Measurements from ENCODE around the gene HRH2. TPM values are rescaled to one million over a fixed set of nuclear protein-coding genes. Genes with fewer than 3 reads are reported as not detected.

The HRH2 gene
- total RNA-seq, 1 experiment from 2014 or later = not detected

DNA sequence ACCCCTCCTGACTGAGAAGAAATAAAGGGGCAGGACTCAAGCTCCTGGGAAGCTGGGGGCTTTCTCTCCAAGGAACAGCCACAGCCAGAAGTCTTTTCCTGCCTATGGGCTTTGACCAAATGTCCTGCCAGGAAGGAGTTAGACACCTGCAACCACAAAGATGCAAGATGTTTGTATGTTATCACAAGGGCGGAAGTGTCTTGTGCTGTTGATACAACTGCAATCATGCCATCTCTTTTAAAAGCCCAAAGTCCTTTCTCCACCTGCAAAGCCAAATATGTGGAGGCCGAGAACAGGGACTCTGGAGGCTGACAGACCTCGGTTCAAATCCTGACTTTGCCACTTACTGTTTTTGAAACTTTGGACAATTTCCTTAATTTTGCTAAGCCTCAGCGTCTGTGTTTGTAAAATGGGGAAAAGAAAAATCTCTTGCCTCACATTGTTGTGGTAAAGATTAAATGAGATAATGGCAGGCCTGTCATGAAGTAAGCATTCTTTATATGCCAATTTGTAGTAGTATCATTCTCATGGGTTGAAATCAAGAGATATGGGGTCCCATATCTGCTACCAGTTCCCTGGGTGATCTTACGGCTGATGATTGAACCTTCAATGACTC is 17.0 kb downstream of the HRH2 start:
- H3K9me3 ChIP-seq (replicated peaks) = no peaks in the 10 kb centered on the region
- H3K4me3 ChIP-seq = no peak overlapping the region
- H3K36me3 ChIP-seq = no peaks in the 10 kb centered on the region
- H3K4me1 ChIP-seq (replicated peaks) = no peaks in the 10 kb centered on the region
- no peak for DNase-seq (ENCODE audit: low read depth in 1 of 2, low spot score in 2 of 2)
- H3K27me3 ChIP-seq (replicated peaks) = no peaks in the 10 kb centered on the region; the same call in 1 of the 2 replicates
- H3K27ac ChIP-seq = no peak overlapping the region

DNA sequence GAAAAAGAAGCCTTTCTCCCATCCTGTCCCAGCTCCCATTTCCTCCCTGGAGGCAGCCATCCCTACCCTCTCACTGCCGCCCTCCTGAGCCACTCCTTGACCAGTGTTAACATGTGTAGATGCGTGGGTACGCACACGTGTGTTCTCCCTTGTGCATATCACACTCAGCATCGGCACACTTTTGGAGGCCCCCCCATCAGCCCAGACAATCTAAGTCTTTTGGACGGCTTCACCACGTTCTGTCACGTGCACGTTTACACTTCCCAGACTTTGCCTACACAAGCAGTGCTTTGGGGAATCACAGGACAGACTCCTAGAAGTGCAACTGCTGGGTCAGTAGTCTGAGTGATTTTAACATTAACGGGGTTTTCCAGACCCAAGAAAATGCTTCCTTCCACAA is 18.0 kb downstream of the HRH2 start:
- no peak for DNase-seq (ENCODE audit: low read depth in 1 of 2, low spot score in 2 of 2)
- H3K36me3 ChIP-seq = no peaks in the 10 kb centered on the region
- H3K27me3 ChIP-seq (replicated peaks) = no peaks in the 10 kb centered on the region; the same call in 1 of the 2 replicates
- no peak overlapping the region for H3K27ac ChIP-seq
- no peaks in the 10 kb centered on the region for H3K4me1 ChIP-seq (replicated peaks)
- no peak overlapping the region for H3K4me3 ChIP-seq
- H3K9me3 ChIP-seq (replicated peaks) = no peaks in the 10 kb centered on the region

DNA sequence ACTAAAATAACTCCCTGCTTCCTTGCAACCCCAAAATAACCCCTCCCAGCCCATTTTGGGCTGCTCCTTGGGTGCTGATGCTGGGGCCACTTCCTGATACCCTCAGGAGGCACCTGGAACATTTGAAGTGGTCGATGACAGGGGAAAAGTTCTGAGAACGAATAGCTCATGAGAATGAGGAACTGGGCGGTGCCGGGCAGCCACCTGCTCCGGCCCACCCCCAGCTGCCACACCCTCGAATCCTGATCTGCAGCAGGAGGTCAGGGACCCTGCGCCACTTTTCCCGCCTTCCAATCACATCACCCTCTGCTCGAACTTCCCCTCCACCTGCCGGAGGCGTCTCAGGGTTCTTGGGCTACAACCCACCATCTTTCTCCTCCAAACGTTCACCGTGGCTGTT is 19.7 kb downstream of the HRH2 start:
- no peaks in the 10 kb centered on the region for H3K36me3 ChIP-seq
- H3K27me3 ChIP-seq (replicated peaks) = peaks cover 4% of the 10 kb centered on the region; the same call in 1 of the 2 replicates
- H3K4me1 ChIP-seq (replicated peaks) = no peaks in the 10 kb centered on the region
- DNase-seq (ENCODE audit: low read depth in 1 of 2, low spot score in 2 of 2) = no peak
- H3K27ac ChIP-seq = no peak overlapping the region
- H3K9me3 ChIP-seq (replicated peaks) = no peaks in the 10 kb centered on the region
- H3K4me3 ChIP-seq = no peak overlapping the region

DNA sequence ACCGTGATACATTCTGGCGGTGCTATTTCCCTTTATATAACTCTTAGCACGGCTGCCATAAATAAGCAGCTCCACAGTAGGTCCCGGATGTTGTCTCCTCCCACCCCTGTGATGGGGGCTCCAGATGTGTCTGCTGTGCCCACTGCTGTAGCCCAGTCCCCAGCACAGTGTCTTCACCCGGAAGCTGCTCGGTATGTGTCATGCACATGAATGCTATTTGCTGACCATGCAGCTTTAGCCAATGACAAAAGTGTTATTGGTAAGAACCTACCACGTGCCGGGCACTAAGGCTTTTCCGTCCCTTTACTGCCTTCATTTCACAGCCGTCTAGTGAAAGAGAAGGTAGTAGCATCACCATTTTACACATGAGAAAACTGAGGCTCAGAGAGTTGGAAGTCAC is 20.2 kb downstream of the HRH2 start:
- no peak overlapping the region for H3K4me3 ChIP-seq
- H3K27me3 ChIP-seq (replicated peaks) = peaks cover 4% of the 10 kb centered on the region; the same call in 1 of the 2 replicates
- H3K4me1 ChIP-seq (replicated peaks) = no peaks in the 10 kb centered on the region
- H3K27ac ChIP-seq = no peak overlapping the region
- no peaks in the 10 kb centered on the region for H3K36me3 ChIP-seq
- no peak for DNase-seq (ENCODE audit: low read depth in 1 of 2, low spot score in 2 of 2)
- no peaks in the 10 kb centered on the region for H3K9me3 ChIP-seq (replicated peaks)

DNA sequence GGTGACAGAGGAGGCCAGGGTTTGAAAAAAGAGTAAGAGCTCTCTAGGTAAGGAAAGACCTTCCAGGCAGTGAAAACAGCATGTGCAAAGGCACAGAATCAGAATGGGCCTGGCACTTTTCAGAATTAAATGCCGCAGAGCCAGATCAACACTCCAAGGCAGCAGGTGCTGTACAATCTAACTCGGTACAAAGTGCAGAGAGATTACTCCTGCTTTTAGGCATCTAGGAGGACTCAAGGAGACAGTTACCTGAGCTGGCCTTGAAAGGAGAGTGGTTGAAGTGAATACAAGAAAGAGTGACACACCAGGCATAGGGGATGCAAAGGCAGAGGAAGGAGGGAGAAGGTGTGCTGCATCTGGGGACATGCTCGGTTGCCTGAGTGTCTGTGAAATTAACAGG is 21.5 kb downstream of the HRH2 start:
- no peak for DNase-seq (ENCODE audit: low read depth in 1 of 2, low spot score in 2 of 2)
- Histone ChIP-seq H3K36me3 (no peaks in the 10 kb centered on the region), H3K9me3 (replicated peaks) (no peaks in the 10 kb centered on the region), H3K4me3 (no peak overlapping the region), H3K27ac (no peak overlapping the region), H3K4me1 (replicated peaks) (no peaks in the 10 kb centered on the region), H3K27me3 (replicated peaks) (peaks cover 4% of the 10 kb centered on the region; the same call in 1 of the 2 replicates)

DNA sequence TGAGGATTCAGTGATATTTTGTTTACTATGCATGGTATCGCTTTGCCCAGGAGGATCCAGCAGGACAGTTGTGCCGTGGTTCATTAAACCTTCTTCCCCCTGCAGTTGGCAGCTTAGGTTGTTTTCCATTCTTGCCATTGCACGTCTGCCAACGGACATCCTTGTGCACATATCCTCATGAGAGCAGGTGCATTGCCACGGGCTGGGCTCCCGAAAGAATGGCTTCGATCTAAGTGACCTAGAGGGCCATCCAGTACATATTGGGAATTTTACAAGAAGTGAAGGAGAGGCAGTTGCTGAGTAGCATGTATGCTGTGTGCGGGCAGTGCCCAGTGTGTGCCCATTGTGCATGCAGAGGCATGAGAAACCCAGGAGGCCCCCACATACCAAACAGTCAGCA is 22.1 kb downstream of the HRH2 start:
- no peaks in the 10 kb centered on the region for H3K36me3 ChIP-seq
- no peak overlapping the region for H3K4me3 ChIP-seq
- H3K9me3 ChIP-seq (replicated peaks) = no peaks in the 10 kb centered on the region
- peaks cover 4% of the 10 kb centered on the region; the same call in 1 of the 2 replicates for H3K27me3 ChIP-seq (replicated peaks)
- no peak overlapping the region for H3K27ac ChIP-seq
- no peaks in the 10 kb centered on the region for H3K4me1 ChIP-seq (replicated peaks)
- DNase-seq (ENCODE audit: low read depth in 1 of 2, low spot score in 2 of 2) = no peak

DNA sequence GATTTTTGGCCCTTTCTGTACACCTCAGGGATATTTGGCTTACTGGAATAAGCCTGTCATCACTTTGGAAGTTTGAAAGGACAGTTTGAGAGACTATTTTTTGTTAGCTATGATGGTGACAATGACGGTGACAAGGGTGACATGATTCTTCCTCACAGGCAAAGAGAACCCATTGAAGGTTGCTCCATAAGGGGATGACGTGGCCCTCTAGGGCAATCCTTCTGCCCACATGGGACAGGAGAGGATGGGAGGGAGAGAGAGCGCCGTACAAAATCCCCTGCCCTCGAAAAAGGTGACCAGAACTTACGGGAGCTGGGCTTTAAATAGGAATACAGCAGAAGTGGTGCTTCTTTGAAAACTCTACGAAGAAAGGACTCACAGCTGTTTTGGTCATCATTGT is 22.6 kb downstream of the HRH2 start:
- H3K27me3 ChIP-seq (replicated peaks) = peaks cover 4% of the 10 kb centered on the region; the same call in 1 of the 2 replicates
- no peak overlapping the region for H3K4me3 ChIP-seq

DNA sequence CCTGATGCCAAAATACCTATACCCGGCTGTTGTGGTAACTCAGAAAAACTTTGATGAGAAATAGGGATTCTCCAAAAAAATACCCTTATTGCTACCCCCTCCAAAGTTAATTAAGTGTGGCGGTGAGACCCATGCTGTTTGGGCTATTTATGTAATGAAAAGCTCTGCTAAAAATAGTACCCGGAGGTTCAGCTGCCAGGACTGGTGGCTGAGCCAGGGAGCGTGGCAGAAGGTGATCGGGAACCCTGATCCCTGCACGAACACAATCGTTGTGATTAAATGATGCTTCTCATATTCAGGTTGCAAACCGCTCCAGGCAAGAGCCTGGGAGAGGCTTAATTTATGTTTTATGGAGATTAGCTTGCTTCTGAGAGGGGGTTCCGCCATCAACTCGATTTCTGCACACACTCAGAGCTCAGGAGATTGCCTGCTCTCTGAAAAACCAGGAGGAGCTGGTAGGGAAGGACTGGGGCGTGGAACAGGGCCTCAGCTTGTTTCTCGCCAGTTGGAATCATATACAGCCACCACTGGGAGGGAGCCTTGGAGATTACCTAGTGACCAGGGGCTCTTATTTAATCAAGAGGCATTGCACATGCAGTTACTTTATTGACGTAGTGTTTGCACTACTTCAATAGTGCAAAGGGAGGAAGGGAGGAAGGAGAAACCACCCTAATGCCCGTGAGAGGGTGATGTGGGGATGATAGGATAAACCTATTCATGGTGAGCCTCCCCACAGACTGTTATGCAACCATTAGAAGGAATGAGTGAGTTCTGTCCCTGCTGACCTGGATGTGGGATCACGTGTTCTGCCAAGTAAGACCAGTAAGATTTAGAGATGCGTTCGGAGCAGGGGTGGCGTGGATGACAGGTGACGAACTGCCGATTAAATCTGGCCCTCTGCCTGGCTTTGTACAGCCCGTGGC is 23.4 kb downstream of the HRH2 start:
- DNase-seq (ENCODE audit: low read depth in 1 of 2, low spot score in 2 of 2) = no peak
- Histone ChIP-seq H3K27me3 (replicated peaks) (peaks cover 4% of the 10 kb centered on the region; the same call in 1 of the 2 replicates), H3K4me3 (no peak overlapping the region), H3K4me1 (replicated peaks) (no peaks in the 10 kb centered on the region), H3K36me3 (no peaks in the 10 kb centered on the region), H3K27ac (no peak overlapping the region), H3K9me3 (replicated peaks) (no peaks in the 10 kb centered on the region)

More for the DNA sequence above, 22.6 kb downstream of the HRH2 start:
- no peaks in the 10 kb centered on the region for H3K4me1 ChIP-seq (replicated peaks)
- no peak overlapping the region for H3K27ac ChIP-seq
- no peaks in the 10 kb centered on the region for H3K9me3 ChIP-seq (replicated peaks)
- no peak for DNase-seq (ENCODE audit: low read depth in 1 of 2, low spot score in 2 of 2)
- H3K36me3 ChIP-seq = no peaks in the 10 kb centered on the region

DNA sequence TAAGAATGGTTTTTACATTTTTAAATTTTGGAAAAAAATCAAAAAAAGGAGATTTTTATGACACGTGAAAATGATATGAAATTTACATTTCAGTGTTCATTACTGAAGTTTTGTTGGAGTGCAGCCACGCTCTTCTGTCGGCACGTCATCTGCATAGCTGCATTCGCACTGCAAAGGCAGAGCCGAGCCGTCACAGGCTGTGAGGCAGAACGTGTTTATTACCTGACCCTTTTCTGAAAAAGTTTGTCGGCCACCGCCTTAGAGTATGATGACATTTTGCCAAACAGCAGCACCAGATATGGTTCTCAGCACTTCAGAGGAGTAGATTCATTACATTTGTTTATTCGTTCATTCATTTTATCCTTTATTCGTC is 24.1 kb downstream of the HRH2 start:
- H3K4me1 ChIP-seq (replicated peaks) = no peaks in the 10 kb centered on the region
- no peaks in the 10 kb centered on the region for H3K36me3 ChIP-seq
- H3K4me3 ChIP-seq = no peak overlapping the region
- no peak for DNase-seq (ENCODE audit: low read depth in 1 of 2, low spot score in 2 of 2)
- H3K9me3 ChIP-seq (replicated peaks) = no peaks in the 10 kb centered on the region
- no peak overlapping the region for H3K27ac ChIP-seq
- peaks cover 4% of the 10 kb centered on the region; the same call in 1 of the 2 replicates for H3K27me3 ChIP-seq (replicated peaks)

DNA sequence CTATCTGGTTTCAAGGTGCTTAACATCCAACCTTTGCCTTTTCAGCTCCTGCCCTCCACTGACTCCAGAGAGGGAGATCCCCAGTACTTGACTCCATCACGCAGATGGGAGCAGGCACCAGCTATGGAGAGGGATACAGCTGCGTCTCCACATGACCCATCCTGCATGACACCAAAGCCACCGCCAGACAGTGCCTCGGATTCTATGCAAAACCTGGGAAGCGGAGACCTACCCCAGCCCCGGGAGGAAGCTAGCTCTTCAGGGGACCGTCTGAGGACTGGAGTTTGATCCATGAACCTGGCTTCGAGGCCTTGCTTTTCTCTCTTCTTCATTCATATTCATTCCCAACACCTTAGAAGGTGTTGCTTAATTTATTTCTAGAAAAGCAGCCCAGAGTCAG is 24.8 kb downstream of the HRH2 start:
- H3K4me1 ChIP-seq (replicated peaks) = no peaks in the 10 kb centered on the region
- peaks cover 4% of the 10 kb centered on the region; the same call in 1 of the 2 replicates for H3K27me3 ChIP-seq (replicated peaks)
- no peaks in the 10 kb centered on the region for H3K9me3 ChIP-seq (replicated peaks)
- H3K4me3 ChIP-seq = no peak overlapping the region
- H3K36me3 ChIP-seq = no peaks in the 10 kb centered on the region
- DNase-seq (ENCODE audit: low read depth in 1 of 2, low spot score in 2 of 2) = no peak
- H3K27ac ChIP-seq = no peak overlapping the region

DNA sequence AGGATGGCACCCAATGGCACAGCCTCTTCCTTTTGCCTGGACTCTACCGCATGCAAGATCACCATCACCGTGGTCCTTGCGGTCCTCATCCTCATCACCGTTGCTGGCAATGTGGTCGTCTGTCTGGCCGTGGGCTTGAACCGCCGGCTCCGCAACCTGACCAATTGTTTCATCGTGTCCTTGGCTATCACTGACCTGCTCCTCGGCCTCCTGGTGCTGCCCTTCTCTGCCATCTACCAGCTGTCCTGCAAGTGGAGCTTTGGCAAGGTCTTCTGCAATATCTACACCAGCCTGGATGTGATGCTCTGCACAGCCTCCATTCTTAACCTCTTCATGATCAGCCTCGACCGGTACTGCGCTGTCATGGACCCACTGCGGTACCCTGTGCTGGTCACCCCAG is 25.4 kb downstream of the HRH2 start:
- no peak for DNase-seq (ENCODE audit: low read depth in 1 of 2, low spot score in 2 of 2)
- Histone ChIP-seq H3K27me3 (replicated peaks) (peaks cover 4% of the 10 kb centered on the region; the same call in 1 of the 2 replicates), H3K27ac (no peak overlapping the region)

DNA sequence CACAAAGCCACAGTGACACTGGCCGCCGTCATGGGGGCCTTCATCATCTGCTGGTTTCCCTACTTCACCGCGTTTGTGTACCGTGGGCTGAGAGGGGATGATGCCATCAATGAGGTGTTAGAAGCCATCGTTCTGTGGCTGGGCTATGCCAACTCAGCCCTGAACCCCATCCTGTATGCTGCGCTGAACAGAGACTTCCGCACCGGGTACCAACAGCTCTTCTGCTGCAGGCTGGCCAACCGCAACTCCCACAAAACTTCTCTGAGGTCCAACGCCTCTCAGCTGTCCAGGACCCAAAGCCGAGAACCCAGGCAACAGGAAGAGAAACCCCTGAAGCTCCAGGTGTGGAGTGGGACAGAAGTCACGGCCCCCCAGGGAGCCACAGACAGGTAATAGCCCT is 26.1 kb downstream of the HRH2 start:
- Histone ChIP-seq H3K4me3 (no peak overlapping the region), H3K36me3 (no peaks in the 10 kb centered on the region), H3K27ac (no peak overlapping the region), H3K4me1 (replicated peaks) (no peaks in the 10 kb centered on the region), H3K27me3 (replicated peaks) (peaks cover 7% of the 10 kb centered on the region; the same call in 1 of the 2 replicates), H3K9me3 (replicated peaks) (no peaks in the 10 kb centered on the region)
- no peak for DNase-seq (ENCODE audit: low read depth in 1 of 2, low spot score in 2 of 2)

More for the DNA sequence above, 25.4 kb downstream of the HRH2 start:
- no peaks in the 10 kb centered on the region for H3K9me3 ChIP-seq (replicated peaks)
- no peaks in the 10 kb centered on the region for H3K36me3 ChIP-seq
- no peak overlapping the region for H3K4me3 ChIP-seq
- no peaks in the 10 kb centered on the region for H3K4me1 ChIP-seq (replicated peaks)

DNA sequence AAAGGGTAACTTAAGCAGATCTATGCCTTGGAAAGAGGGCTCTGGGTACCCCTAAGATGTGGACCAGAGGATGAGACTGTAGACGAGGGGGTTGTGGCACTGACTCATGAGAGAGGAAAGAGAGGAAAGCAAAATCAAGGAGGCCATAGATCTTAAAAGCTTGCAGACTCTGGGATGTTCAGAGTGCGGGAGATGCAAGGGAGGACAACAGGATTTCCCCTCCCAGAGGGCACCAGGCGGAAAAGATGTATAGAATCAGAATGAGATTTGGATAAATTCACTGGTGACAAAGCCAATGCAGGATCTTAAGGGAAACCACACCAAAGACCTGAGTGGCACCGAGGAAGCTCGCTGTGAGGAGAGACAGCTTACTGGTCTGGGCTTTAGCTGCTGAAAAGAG is 27.1 kb downstream of the HRH2 start:
- no peaks in the 10 kb centered on the region; the same call in 1 of the 2 replicates for H3K9me3 ChIP-seq (replicated peaks)
- H3K27me3 ChIP-seq (replicated peaks) = peaks cover 10% of the 10 kb centered on the region
- DNase-seq (ENCODE audit: low read depth in 1 of 2, low spot score in 2 of 2) = no peak
- no peak overlapping the region for H3K27ac ChIP-seq
- H3K4me1 ChIP-seq (replicated peaks) = no peaks in the 10 kb centered on the region
- no peaks in the 10 kb centered on the region for H3K36me3 ChIP-seq
- no peak overlapping the region for H3K4me3 ChIP-seq

DNA sequence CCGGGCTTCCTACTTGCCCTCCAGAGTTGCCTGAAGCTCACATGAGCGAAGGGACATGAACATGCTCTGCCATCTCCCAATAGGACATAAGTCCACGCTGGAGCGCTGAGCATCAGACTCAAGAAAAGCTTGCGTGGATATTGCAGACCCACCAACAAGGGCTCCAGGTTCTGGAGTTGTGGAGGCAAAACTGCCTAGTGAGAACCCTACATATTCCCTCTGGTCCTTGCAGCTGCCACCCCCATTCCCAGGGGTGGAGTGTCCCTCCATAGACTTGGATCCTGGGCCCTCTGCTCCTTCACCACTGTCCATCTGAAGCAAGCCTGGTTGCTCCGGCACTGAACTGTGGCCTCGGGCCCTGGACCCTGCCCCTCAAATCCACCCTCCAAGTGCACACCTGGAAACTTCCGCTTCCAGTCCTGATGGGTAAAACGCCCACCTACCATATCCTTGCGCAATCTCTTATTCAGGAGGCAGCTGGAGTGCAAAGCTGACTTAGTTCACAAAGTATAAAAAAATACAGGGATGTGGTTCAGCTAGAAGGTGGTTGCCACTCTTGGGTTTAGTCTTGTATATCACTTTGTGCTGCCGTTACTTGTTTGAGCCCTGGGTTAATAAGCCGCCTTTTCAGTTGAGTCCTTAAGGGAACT is 28.0 kb downstream of the HRH2 start:
- no peak overlapping the region for H3K27ac ChIP-seq
- H3K4me1 ChIP-seq (replicated peaks) = no peaks in the 10 kb centered on the region
- H3K9me3 ChIP-seq (replicated peaks) = no peaks in the 10 kb centered on the region; the same call in 1 of the 2 replicates
- no peak for DNase-seq (ENCODE audit: low read depth in 1 of 2, low spot score in 2 of 2)
- H3K4me3 ChIP-seq = no peak overlapping the region
- H3K27me3 ChIP-seq (replicated peaks) = peaks cover 19% of the 10 kb centered on the region
- H3K36me3 ChIP-seq = no peaks in the 10 kb centered on the region

All from SJSA1 (cell line).